ENCODE data around the gene ARRDC2.

ARRDC2 gene

GRCh38 chr19:17967257-17968051 lies 40.5 kb upstream of the ARRDC2 start:
- ChIA-PET CTCF (interaction anchor here (1.0 to 1.5 kb wide), 2 partner anchors 10 to 471 kb away, joined by 3 to 7 read pairs; no protein-coding TSS in a partner anchor), POLR2A (no interaction called here)
- TF ChIP-seq CTCF (IDR thresholded peaks at IDR 0.05; ENCODE audit: control extremely low read depth, extremely low read depth, low read depth, missing control alignments), result no peak
- DNase-seq (ENCODE audit: extremely low spot score), result no peak

- TF ChIP-seq CTCF (IDR thresholded peaks at IDR 0.05; ENCODE audit: control extremely low read depth, extremely low read depth, low read depth, missing control alignments), result no peak
- DNase-seq (ENCODE audit: extremely low spot score), result no peak
- CTCF ChIA-PET, result interaction anchor here (0.7 to 0.9 kb wide), 2 partner anchors 30 to 32 kb away, joined by 3 read pairs; no protein-coding TSS in a partner anchor
- POLR2A ChIA-PET, result interaction anchor here (1.5 kb wide), 1 partner anchor 16 kb away, joined by 3 read pairs; no protein-coding TSS in a partner anchor
These were observed 39.6 kb upstream of the ARRDC2 start for GRCh38 chr19:17968362-17968761.

DNA sequence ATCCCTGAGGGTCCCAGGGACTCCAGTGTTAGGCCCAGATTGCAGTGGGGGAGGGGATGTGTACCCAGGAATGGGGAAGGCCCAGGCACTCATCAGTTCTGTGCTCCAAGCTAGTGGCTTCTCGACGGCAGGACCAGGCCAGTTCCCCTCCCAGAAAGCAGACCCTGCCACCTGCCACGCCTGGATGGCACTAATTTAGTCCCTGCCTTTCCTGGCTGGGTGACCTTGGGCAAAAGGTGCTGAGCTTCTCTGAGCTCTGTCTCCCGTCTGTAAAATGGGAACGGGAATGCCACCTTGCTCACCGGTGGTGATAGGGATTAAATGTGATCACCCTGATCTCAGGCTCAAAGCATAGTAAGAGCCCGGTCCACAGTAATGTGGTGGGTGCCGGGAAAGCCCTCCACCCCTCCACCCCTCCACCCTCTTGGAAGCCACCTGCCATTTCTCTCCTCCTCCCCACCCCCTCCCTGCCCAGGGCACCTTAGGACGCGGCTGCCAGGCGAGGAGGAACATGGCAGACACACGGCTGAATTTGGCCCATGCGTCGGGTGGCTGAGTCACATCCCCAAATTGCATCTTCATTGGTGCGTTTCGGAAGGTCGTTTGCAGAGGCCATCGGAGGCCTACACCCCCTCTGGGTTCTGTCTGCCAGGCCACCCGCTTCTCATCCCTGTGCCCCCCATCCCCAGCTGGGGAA lies 38.7 kb upstream of the ARRDC2 start:
- TF ChIP-seq CTCF (IDR thresholded peaks at IDR 0.05; ENCODE audit: control extremely low read depth, extremely low read depth, low read depth, missing control alignments), result no peak
- no peak for DNase-seq (ENCODE audit: extremely low spot score)
- ChIA-PET POLR2A (interaction anchor here (1.5 kb wide), 1 partner anchor 17 kb away, joined by 3 read pairs; no protein-coding TSS in a partner anchor), CTCF (interaction anchor here (0.7 to 0.9 kb wide), 2 partner anchors 31 to 32 kb away, joined by 3 read pairs; no protein-coding TSS in a partner anchor)

DNA sequence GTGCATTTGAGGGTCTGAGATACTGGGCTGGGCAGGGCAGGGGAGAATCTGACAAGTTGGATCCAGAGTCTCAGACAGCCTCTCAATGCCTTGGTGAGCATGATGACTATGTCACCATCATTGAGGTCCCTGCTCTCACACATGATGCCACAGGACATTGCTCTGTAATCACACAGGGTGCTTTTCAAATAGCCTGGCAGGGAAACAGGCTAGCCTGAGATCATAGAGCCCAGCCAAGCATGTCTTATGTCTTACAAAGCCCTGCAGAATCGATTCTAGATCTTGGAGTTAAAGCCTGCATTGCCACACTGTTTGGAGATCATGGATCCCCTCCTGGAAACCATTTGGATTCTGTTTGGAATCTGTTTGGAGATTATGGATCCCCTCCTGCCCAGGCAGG lies 35.7 kb upstream of the ARRDC2 start:
- ChIA-PET CTCF (interaction anchor here (1.0 to 1.1 kb wide), 2 partner anchors 25 kb away, joined by 4 read pairs; no protein-coding TSS in a partner anchor), POLR2A (no interaction called here)
- TF ChIP-seq CTCF (IDR thresholded peaks at IDR 0.05; ENCODE audit: control extremely low read depth, extremely low read depth, low read depth, missing control alignments), result no peak
- DNase-seq (ENCODE audit: extremely low spot score), result no peak

- CTCF ChIA-PET, result interaction anchor here (0.6 to 1.5 kb wide), 2 partner anchors 34 to 238 kb away, joined by 3 read pairs; no protein-coding TSS in a partner anchor
These were observed 34.2 kb upstream of the ARRDC2 start for GRCh38 chr19:17973759-17974158.

More at GRCh38 chr19:17973759-17974158, 34.2 kb upstream of the ARRDC2 start:
- TF ChIP-seq CTCF (IDR thresholded peaks at IDR 0.05; ENCODE audit: control extremely low read depth, extremely low read depth, low read depth, missing control alignments), result no peak
- no peak for DNase-seq (ENCODE audit: extremely low spot score)
- POLR2A ChIA-PET, result no interaction called here
